Nucleus accumbens (tissue), 56 donors: ENCODE data around the gene RILP.
A peak's percentile ranks its signal among the peaks of the same experiment; 100 is the strongest.

Source experiments
- DNase-seq, 56 donors: peaks; one replicate each; lab custom pipeline; 2025; lab: John Stamatoyannopoulos, UW

Gene RILP

DNA sequence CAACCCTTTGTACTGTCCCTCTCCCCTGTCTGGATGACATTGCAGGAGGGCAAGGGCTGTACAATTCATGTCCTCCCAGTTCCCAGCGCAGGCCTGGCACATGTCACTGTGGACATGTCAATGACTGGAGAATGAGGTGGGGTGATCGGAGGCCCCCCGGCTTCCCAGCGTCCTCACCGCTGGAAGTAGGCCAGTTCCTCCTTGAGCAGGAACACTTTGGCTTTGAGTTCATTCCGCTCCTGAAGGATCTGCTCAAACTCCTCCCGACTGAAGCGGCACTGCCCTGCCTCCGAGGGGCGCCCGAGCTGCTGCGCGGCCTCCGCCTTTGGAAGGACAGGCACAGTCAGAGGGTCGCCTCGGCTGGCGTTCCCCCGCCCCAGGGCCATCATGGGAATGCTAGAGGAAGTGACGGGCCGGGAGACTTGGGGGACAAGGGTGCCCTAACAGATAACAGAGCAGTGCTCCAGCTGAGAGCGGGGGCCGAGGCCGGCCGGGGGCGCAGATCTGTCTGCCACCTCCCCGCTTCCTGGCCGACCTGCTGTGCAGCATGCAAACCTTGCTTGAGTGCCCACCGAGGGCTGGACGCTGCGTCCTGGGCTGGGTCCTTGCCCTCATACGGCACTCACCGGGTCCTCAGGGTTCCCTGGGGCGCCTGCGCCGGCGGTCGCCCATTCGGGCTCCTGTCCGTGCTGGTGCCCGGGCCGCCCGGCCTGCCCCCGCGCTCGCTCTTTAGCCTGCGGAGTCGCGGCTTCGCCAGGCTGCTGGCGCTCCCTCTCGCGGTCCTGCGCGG, 1.3 kb downstream of the RILP start:
- DNase-seq, result peak in 11 of 56 donors; percentile 49 to 71 (median 57)

DNA sequence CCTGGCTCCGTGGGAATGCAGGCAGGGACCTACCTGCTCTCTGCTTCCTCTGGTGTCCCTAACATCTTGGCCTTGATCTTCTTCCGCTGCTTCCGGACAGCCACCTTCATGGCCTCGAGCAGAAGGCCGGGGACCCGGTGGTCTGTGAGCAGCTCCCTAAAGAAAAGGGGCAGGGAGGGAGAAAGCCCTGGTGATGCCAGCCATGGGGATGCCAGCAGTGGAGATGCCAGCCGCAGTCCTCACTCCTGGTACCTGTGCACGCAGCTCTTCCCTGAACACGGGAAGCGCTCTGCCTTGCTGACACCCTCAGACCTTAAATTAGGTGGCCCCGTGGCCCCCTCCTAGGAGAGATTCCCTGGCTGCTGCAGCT, 1.9 kb downstream of the RILP start:
- DNase-seq, result no peak

DNA sequence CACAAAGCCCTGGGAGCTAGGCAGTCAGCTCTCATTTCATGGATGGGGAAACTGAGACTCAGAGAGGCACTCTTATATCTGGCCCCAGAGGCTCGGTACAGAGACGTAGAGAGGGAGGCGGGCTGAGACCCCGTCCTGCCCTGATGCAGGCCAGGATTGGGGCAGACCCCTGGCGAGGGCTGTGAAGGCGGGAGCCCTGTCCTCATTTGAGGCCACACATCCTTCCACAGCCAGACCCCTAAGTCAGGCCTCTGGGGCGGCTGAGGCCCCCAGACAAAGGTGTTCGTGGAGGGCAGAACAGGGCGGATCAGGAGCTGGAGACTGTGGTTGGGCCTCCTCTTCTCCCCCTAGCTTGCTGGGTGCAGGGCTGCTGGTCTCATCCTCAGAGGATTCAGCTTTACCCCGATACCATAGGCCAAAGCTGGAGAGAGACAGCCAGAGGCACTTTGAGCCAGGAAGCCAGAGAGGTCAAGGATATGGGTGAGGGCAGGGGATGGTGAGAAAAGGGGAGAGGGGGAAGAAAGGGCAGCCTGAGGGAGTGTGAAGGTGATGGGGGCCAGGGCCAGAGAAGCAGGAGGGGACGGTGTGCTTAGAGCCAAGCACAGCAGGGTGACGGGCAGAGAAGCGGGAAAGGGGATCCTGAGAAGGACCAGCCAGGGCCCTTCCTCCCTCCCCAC, 3.3 kb downstream of the RILP start:
- no peak for DNase-seq

DNA sequence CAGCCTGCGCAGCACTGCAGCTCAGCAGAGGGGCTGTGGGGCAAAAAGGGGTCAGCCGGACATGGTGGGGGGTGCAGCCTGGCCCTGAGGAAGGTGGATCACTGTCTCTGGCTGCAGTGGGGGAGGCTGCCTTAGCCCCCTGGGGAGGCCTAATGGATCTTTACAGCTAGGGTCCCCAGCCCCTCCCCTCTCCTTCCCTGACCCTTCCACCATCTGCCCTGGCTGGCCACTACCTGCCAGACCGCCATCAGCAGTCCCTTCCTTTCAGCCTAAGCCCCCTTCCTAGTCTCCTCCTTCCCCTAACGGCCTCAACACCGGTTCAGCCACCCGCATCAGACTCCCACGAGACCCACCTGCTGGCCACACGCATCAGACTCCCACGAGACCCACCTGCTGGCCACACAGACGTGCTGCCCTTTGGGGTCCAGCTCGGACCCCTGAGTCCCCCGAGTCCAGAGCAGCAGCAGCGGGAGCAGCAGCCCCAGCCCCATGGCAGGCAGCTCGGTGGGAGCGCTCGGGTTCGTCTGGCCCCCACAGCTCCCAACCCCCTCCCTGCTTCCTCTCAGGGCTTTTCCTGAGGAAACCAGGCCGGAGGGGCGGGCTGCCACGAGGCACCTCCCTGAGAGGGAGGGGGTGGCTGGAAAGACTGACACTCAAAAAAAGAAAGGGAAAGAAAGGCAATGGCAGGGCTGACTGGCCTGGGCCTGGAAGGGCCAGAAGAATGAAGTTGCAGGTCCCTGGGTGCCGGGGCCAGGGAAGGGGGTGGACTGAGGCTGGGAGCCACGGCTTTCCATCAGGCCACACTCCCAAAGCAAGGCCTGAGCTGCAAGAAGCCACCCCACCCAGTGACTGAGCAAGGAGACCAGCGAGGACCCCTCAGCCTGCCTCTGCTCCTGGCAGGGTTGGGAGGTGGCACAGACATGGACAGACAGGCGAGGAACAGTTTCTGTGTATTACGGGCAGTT, 4.2 kb downstream of the RILP start, which contains the start of gene SCARF1:
TSS of gene SCARF1 (minus strand) at position 526 of the 965 bp plus-strand sequence. CDS start at position 491, 35 bp downstream.
- peak in 4 of 56 donors; percentile 14 to 37 (median 19) for DNase-seq

DNA sequence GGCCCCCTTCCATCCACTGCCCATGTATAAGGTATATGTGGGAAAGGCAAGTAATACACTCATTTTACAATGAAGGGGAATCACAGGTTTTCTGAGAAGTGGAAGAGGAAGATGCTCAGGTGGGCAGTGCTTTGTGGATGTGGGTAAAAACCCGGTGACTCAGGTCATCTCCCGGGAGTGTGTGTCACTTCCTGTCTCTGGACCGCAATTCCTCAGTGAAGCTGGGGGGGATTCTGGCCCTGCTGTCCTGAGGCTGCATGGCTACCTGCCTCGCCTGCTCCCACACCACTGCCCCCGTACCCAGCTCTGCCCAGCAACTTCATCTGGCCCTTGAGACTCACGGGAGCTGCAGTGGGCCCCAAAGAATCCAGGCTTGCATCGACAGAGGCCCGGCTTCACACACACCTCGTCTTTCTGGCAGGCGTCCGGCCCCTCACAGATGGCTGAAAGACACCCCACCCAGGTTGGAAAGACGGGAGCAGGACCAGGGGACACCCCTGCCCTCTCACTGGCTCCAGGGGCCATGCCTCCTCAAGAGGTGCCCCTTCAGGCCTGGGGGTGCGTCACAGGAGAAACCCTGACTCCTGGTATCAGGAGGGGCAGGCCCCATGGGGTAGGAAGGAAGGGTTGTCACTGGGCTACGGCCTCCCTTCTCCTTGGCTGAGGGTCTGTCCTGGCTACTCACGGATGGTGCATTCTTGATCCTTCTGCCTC, 5.0 kb downstream of the RILP start:
- DNase-seq, result no peak

DNA sequence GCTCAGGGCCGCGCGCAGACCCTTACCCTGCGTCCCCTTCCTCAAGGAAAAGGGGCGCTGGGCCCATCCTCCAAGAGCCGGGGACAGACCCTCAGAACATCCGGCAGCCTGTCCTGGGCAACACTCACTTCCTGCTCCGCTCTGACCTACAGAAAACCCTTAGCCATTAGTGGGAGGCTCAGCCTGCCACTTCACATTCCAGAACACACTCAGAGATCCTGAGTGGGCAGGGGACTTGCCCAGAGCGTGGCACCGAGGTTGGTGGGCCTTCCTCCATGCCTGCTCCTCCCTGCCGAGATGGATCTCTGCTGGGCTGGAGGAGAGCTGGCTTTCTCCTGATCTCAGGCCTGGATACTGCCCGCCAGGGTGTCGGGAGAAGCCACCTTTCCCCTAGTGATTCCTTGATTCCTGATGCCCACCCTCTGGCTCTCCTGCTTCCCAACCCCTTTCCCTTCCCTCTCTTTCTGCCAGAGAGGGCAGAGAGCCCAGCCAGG, 5.6 kb downstream of the RILP start:
- no peak for DNase-seq

DNA sequence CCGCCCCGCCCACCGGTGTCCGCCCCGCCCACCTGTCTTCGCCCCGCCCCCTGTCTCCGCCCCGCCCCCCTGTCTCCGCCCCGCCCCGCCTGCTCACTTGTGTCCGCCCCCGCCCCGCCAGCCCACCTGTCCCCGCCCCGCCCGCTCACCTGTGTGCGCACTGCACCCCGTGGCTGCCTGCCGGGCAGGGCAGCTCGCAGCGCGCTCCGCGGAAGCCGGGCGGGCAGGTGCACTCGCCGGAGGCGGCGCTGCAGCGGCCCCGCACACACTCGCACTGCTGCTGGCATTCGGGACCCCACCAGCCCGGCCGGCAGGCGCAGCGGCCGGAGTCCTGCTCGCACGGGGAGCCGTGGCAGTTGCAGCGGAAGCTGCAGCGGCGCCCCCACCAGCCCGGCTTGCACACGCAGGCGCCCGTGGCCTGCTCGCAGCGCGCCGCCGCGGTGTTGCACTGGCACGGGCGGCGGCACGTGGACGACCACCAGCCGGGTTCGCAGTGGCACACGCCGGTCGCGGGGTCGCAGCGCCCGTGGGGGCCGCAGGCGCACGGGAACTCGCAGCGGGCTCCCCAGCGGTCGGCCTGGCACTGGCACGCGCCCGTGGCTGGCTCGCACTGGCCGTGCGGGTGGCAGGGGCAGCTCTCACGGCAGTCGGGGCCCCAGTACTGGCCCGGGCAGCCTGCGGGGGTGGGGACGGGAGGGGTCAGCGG, 6.2 kb downstream of the RILP start:
- DNase-seq, result peak in 10 of 56 donors; percentile 13 to 64 (median 34)

DNA sequence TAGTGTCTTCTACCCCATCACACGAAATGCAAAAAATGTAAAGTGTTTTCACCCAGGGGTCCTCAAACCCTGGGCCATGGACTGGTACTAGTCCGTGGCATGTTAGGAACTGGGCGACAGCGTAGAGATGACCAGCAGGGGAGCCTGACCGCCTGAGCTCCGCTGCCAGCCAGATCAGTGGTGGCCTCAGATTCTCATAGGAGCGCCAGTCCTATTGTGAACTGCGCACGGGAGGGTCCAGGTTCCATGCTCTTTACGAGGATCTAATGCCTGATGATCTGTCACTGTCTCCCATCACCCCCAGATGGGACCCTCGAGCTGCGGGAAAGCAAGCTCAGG, 8.6 kb downstream of the RILP start:
- DNase-seq, result no peak

DNA sequence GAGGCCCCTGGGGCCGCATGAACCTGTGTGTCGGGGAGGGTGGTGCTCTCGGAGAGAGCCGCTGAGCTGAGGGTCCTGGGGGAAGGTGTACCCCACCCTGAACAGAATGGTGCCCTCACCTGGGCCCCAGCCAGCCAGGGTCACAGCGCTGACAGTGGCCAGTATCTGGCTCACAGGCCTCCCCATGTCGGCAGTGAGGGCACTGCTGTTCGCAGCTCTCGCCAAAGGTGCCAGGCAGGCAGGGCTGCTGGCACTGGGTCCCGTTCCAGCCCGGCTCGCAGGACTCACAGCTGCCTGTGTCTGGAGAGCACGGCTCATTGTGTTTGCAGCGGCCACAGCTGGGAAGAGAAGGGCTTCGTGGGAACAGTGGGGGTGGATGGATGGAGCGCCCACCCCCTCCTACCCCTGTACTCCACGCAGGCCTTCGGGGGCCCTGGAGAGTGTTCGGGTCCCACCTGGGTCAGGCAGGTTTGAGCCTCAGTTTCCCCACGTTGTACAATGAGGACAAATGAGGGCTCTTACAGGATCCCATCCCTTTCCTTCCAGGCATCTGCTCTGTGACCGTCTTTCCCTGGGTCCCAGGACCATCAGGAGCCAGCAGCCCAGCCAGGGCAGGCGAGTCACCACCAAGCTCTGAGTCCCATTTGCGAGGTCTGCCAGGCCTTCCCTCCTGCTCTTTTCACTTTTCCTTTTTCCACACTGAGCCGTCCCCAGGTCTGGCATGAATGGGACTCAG, 9.2 kb downstream of the RILP start:
- DNase-seq, result peak in 25 of 56 donors; percentile 11 to 80 (median 36)

DNA sequence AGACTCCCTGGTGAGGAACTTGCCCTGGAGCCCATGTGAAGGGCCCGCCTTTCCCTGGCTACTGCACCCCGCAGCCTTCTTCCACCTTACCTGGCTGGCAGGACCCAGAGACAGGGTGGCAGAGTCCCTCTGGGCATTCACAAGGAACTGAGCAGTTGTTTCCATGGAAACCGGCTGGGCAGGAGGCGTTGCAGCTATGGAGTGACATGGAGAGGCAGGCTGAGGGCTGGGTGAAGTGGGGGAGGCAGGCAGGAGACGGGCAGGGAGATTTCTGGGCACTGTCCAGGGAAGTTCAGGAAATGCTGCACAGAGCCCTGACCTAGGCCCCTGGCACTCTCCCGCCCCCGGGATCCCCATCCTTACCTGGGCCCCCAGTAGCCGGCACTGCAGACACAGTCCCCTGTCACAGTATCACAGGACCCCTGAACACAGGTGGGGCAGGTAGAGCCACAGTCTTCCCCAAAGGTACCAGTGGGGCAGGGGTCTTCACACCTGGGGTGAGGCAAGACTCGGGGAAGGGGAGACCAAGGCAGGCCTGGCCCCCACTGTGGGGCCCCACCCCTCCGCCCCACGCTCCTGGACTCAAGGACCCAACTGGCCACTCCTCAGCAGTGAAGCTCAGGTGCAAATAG, 10.0 kb downstream of the RILP start:
- DNase-seq, result no peak

DNA sequence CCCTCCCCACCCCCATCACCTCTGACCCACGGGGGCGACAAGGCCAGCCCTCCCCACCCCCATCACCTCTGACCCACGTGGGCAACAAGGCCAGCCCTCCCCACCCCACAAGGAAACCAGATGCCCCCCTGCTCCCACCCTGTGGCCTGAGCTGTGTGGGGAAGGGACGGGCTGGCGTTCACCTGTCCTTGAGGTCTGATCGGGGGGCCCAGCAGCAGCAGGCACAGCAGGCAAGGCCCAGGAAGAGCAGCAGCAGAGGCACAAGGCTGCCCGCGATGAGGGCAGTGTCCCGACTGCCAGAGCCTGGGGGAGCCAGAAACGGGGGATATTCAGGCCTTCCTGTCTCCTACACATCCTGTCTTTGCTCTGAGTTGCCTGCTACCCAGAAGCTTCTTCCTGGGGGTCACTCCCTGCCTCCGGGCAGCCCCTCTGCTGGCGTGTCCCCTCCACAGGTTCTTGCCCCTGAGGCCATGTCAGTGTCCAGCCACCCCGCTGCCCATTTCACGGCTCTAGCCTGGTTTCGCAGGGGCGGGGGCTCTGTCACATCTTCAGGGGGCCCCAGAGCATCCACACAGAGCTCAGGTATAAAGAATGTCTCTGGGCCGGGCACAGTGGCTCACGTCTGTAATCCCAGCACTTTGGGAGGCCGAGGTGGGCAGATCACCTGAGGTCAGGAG, 10.9 kb downstream of the RILP start:
- no peak for DNase-seq

DNA sequence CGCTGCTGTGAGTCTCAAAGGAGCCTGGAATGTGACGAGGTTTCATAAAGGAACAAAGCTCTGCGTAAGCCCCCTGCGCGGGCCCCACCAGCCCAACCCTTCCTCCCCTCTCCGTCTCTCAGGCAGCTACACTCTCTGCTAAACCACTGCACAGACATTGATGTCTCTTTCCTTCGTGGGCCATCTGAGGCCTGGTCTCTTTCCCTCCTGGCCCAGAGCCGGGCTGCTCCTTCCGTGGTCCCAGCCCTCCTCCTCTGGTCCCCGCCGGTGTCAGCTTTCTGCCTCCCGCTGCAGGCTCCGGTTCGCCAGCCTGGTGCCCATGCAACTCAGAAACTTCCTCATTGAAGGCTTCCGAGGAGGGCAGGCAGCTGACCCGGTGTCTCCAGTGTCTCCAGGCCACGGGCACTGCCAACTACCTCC, 11.5 kb downstream of the RILP start:
- peak in 1 of 56 donors; percentile 30 for DNase-seq

DNA sequence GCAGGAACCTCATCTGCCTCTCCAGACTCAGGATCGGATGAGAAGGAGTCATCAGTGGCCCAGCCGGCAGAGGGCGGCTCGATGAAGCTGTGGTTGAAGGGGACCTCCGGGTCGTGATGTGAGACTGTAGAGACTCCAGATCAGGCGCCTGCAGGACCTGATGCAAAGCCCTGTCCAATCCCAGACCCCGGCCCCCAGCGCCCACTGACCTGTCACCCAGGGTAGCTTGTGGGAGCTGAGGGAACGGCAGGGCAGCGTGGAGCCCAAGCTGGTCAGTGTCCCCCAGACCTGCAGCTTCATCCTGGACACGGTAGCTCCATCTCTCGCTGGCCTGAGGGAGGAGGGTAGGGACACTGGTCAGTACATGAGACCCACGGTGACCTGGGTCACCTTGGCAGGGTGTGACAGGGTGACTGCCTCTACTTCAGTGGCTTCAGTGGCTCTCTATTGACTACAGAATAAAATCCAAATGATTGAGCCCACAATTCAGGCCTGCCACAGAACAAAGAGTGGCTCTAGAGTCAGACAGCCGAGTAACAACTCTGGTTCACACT, 12.9 kb downstream of the RILP start:
- no peak for DNase-seq

DNA sequence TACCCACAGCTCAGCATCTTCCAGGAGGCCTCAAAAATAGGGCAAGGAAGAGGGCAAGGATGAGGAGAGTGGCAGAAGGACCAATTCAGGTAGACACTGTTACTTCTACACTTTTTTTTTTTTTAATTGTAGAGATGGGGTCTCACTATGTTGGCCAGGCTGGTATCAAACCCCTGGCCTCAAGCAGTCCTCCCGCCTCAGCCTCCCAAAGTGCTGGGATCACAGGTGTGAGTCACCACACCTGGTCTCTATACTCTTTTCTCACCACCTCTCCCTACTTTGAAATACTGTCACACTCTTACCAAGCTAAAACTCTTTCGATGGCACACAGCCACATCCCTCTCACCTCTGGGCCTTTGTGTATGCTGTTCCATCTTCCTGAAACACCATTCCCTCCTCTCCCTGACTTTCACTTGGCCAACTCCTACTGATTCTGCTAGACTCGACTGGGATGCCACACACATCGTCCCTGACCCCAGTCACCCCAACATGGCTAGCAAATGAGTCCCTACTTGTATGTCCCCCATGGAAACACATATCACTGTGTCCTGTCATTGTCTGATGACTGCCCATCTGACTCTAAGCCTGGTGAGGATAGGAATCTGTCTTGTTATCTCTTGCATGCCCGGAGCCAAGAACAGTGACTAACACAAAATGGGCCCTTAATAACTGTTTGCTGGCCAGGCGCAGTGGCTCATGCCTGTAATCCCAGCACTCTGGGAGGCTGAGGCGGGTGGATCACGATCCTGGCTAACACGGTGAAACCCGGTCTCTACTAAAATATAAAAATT, 13.8 kb downstream of the RILP start:
- DNase-seq, result no peak

DNA sequence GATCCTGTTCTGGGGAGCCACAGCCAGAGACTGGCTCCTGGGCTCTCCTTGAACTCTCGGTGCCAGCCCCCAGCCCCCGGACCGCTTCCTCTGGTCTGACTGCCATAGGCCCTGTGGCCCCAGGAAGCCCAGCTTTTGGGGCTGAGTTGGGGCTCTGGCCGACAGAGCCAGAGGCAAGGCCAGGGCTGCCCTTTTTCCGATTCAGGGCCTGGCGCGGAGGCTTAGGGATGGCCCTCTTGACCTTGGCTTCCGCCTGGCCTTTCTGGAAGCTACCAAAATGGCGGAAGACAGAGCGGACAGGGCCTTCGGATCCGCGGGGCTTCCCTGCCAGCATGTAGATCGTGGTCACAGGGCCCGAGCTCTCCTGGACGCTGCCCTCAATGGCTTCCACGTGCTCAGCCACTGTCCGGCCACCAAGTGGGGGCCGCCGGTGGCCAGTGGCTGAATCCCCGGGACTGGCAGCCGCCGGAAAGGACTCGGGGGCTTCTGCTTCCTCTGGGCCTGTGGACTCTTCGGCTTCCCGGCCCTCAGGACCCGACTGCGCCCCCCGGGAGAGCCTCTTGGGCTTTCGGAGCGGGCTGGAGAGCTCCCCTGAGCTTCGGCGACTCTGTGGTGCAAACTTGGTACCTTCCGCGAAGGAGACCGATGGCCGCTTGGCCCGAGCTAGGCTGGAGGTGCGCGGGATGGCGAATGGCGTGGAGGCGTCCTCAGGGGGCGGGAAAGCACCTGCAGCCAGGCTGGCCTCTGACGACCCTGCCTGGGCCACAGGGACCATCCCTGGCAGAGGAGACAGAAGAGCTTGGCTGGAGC, 14.6 kb downstream of the RILP start:
- DNase-seq, result no peak

DNA sequence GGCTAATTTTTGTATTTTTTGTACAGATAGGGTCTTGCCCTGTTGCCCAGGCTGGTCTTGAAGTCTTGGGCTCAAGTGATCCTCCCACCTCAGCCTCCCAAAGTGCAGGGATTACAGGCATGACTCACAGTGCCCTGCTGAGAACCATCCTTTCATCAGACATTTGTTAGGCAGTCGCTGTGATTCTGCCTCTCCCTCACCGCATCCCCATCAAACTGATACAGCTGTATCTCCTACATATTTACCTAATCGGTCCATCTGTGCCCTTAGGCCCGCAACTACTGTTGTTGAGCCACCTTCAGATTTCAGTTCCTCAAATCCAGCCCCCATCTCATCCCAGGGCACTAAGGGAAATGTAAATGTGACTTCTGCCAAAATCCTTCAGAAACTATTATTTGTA, 19.0 kb downstream of the RILP start:
- no peak for DNase-seq
